ENCODE data around the gene FOXG1.

DNA sequence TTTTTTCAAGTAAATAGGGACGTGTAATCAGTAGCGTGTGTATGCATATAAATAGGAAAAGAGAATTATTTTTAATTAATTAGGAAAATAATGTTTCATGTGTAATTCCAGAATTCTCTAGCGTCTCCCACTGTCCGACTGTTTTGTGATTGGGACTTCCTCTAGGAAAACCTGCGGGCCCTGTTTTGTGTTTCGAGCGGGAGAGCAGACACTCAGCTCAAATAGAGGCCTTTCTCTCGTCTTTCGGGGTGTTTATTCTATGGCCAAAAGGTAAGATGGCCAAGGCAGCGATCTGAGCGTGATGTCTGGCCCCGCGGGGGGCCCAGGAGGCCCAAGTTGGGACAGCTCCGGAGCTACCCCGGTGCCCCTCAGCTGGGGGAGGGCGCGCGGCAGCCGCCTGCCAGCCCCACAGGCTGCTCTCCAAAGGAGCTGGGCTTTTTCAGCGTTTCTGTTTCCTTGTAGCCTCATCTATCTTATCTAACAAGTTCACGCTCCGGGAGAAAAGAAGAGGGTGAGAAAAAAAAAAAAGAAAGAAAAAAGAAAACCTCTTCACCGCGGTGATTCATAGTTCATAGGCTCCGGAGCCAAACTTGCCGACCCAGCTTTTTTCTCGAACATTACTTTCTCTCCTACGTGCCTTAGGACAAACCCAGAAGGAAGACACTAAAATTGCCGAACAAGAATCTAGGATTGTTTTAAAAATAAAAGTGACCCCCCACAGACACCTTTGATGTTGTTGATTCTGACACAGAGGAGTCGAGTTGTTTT lies 7.5 kb upstream of the FOXG1 start:
- no peak for TF ChIP-seq POLR2A (IDR thresholded peaks at IDR 0.05)
- TF ChIP-seq, protein P1, sequence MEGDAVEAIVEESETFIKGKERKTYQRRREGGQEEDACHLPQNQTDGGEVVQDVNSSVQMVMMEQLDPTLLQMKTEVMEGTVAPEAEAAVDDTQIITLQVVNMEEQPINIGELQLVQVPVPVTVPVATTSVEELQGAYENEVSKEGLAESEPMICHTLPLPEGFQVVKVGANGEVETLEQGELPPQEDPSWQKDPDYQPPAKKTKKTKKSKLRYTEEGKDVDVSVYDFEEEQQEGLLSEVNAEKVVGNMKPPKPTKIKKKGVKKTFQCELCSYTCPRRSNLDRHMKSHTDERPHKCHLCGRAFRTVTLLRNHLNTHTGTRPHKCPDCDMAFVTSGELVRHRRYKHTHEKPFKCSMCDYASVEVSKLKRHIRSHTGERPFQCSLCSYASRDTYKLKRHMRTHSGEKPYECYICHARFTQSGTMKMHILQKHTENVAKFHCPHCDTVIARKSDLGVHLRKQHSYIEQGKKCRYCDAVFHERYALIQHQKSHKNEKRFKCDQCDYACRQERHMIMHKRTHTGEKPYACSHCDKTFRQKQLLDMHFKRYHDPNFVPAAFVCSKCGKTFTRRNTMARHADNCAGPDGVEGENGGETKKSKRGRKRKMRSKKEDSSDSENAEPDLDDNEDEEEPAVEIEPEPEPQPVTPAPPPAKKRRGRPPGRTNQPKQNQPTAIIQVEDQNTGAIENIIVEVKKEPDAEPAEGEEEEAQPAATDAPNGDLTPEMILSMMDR (IDR thresholded peaks at IDR 0.05) = no peak

Measured in vagina (tissue), 2 donors.